Measurements from ENCODE around the gene SORCS2.
A peak's percentile ranks its signal among the peaks of the same experiment; 100 is the strongest.

Gene SORCS2

DNA sequence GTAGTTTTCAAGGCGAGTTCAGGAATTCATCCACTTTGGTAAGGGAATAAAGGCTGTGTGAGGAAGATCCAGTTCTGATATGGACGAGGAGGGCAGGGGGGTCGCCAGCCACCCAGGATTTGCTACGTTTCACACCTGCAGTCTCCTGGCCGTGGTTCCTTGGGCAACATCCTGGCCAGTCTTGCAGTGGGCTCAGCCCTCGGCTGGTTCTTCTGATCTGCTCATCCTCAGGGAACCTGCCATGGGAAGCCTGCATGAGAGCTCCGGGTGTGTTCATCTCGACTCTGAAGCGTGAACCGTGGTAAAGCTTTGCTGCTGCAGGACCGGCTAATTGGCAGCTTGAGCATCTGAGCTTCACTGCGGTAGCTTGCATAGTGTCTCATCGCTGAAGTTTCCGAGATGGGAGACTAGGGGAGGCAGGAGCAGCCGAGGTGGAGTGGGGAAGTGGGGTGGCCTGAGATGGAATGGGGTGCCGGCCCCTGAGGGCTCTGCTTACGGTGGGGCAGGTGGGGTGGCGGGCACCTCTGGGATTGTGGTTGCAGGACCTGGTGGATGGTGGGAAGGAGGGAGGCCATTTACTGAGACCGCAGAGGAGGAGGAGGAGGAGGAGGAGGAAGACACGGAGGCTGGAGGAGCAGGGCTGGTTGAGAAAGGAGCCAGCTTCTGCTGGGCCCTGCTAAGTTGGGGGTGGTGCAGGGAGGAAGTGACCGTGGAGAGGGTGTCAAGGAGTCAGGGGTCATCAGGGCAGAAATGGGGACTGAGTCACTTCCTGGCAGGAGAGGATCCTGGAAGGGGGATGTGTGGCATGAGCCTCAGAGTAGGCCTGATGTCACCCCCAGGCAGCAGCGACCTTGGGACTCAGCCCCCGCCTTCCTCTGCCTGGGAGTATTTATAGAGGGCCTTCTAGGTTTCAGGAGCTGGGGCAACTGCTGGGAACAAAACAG is 455.5 kb downstream of the SORCS2 start:
- no peak for DNase-seq

DNA sequence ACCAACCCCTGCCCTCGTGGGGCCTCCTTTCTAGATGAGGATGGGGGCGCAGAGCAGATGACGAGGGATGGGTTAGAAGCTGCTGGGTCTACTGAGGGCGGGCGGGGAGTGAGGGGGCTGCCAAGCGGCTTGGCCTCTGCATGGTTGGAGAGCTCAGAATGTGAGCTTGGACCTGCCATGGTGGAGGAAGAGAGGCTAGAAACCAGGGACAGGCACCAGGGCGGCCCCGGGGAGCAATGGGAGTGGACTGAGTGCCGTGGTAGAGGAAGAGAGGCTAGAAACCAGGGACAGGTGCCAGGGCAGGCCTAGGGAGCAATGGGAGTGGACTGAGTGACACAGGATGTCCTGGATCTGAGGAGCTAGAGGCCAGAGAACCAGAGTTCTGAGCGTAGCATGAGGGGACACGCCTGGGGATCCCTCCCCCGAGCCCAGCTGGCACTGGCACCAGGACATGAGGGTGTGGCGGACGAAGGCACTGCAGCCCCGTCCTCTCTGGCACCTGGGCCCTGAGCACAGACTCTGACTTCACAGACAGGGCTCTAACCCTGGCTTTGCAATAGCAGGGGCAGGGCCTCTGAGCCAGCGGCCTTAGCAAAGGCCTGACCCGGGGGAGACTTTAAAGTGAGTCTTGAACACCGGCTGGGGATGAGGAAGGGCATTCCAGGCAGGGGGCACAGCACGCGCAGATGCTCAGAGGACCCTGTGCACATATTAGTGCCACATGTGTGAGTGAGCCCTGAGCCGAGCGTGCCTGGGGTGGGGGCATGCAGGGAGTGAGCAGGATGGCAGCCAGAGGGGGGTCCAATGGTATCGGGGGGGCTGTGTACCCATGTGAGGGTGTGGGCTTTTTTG is 456.4 kb downstream of the SORCS2 start:
- DNase-seq: no peak

DNA sequence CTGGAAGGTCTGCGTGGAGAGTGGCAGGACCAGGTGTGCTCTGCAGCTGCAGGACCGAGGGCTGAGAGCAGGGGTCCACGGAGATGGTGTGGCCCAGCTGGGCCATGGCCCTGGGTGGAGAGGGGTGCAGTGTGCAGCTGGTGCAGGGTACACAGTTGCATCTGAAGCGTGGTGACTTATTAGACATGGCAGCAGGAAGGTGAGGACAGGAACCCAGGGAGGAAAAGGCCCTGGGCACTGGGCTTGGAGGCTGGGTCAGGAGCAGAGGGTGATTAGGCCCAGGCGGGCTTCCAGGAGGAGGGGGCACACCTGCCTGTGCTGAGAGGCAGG is 457.0 kb downstream of the SORCS2 start:
- DNase-seq: no peak

DNA sequence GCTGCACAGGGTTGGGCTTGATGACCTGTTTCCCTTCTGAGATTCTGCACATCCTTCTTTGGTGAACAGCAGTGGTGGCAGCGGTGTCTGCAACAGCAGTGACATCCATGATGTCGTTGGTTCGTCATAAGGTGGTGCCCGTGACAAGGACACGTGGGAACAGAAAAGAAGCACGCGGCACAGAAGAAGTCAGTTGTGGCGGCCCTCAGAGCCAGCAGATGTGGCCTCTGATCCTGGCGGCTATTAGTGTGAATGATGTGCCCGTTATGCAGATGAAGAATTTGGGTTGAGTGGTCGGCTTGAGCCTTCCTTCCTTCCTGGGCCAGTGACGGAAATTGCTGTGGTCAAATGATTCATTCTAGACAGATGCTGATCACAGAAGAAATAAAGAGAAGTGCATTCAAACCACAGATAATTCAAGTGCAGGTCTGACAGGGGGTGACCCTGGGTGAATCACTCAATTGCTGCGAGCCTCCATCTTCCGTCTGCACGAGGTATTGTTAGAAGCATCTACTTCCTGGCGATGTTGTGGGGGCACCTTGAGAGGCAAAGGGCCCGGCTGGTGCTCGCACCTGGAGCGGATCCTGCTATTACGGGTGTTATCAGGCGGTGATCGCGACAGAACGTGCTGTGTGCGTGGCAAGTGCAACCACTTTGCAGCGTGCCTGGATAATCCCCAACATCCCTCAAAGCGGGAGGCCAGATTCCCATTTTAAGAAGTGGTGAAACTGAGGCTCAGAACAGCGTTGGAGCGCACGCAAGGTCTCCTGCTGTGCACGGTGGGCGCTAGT is 457.6 kb downstream of the SORCS2 start:
- peak; percentile 13 for DNase-seq

DNA sequence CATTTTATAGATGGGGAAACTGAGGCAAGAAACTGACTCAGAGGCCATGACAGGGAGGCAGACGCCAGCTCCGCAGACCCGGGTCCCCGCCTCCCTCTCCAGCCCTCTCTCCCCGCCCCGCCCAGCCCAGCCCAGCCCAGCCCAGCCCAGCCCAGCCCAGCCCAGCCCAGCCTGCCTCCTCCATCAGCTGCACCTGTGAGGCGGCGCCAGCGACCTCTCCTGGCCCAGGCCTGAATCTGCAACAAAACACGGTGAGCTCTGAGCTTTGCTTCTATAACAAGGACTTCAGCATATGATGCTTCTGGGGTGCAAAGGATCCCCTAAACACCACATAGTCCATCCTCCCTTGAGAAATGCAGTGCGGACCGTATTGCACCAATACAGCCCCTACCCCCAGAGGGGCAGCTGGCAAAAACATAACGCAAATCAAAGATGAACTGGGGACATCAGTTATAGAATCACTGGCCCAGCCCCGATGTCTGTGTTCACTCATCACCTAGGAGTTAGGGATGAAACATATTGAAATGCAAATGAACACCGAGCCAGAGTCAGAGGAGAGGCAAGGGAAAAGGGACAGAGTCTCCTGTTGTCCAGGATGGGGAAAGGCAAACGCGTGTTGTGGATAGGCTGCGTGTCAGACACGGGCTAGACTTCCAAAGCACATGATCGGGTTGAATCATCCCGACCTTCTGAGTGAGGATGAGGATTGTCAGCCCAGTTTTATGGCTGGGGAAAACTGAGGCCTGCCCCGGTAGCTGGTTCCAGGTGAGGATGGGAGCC is 458.5 kb downstream of the SORCS2 start:
- no peak for DNase-seq

DNA sequence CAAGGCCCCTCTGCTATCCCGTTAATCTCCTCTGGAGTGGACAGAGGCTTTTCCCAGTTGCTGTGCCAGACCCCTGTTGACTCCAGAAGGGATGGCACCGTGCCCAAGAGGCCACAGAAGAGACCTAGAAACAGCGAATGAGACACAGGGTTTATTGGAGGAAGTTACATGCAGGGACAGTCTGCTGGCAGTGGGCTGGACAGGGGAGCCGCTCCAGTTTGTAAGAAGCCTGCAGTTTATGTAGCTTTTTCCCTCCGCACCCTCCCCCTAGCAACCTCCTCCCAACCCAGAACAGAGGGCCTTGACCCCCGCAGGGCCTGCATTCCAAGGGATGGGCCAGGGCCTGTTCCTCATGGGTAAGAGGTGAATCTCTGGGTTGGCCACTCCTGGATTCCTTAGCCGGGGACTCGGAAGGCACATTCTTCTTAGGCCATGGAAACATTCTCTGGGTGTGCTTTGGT is 459.2 kb downstream of the SORCS2 start:
- DNase-seq: no peak

DNA sequence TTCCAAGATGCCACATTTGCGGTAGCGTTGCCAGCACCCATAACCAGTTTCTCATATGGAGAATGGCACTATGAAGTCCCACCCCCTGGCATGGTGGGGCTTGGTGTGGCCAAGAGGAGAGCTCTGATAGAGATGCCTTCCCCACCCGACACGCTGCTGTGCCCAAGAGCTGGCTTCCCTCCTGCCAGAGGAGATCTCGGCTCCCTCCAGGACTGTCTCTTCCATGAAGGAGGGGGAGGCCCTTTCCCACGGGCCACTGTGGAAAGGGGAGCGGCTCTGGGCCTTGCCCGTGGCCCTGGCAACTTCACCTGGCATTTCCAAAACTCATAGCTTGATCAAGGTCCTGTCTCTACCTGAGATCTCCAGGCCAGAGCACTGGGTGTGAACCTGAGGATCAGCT is 459.7 kb downstream of the SORCS2 start:
- DNase-seq: no peak

DNA sequence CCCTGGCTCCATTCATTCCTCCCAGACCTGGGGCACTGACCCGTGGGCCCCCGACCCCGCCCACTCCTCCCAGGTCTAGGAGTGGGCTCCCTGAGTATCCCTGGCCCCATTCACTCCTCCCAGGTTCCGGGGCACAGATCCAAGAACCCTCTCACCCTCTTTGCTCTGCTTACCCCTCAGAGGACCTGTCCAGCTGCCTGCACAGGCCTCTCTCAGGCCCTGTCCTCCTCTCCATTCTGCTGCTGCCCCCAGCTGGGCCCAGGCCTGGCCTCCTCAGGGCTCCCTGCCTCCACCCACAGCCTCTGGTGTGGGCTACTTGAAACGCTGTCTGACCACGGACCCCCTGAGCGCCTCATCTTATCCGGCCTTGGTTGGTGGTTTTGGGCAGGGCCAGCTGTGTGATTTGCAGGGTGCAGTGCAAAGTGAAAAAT is 460.1 kb downstream of the SORCS2 start:
- DNase-seq: no peak

DNA sequence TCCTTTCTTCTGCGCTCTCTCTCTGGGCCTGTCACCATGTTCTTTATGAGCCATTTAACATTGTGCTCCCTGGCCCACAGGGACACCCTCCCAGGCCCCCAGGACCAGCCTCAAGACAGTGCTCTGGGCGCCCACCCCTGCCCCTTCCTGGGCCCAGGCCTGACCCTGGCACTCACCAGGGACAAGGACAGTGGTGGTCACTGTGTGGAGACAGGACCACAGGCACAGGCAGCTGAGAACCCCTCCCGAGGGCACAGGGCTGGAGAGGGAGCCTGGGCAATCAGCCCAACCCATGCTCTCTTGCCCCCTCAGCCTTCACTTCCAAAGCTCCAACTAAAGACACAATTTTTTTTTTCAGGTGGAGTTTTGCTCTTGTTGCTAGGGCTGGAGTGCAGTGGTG is 460.6 kb downstream of the SORCS2 start:
- no peak for DNase-seq

DNA sequence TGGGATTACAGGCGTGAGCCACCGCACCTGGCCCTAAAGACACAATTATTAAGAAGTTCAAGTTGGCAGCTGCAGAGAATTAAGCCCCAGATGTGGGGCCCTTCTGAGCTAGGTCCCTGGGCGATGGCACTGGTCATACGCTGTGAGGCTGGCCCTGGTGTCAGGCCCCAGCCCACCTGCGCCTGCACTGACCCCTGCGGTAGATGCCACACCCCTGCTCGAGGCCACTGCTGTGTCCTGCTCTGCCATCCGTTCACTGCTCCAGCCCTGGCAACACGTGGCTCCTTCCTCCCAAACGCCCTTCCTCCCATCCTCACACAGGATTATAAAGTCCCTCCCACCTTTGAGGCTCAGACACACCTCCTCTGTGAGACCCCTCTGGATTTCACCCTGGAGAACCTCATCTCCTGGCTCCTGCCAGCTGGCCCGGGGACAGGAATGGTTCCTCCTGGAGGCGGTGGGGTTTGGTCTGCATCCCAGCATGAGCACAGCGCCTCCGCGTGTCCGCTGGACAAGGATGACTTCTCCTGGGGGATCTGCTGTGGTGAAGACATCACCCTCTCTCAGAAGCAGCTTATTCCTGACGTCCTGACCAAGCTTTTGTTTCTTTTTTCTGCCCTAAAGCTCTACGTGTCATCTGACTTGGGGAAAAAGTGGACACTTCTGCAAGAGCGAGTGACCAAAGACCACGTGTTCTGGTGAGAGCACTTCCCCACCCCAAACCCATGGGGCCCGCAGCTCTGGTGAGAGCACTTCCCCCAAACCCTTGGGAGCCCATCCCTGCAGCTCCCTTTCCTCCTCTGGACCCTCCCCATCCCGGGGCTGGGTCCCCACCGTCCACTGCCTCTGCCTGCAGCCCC is 461.4 kb downstream of the SORCS2 start:
- no peak for DNase-seq

DNA sequence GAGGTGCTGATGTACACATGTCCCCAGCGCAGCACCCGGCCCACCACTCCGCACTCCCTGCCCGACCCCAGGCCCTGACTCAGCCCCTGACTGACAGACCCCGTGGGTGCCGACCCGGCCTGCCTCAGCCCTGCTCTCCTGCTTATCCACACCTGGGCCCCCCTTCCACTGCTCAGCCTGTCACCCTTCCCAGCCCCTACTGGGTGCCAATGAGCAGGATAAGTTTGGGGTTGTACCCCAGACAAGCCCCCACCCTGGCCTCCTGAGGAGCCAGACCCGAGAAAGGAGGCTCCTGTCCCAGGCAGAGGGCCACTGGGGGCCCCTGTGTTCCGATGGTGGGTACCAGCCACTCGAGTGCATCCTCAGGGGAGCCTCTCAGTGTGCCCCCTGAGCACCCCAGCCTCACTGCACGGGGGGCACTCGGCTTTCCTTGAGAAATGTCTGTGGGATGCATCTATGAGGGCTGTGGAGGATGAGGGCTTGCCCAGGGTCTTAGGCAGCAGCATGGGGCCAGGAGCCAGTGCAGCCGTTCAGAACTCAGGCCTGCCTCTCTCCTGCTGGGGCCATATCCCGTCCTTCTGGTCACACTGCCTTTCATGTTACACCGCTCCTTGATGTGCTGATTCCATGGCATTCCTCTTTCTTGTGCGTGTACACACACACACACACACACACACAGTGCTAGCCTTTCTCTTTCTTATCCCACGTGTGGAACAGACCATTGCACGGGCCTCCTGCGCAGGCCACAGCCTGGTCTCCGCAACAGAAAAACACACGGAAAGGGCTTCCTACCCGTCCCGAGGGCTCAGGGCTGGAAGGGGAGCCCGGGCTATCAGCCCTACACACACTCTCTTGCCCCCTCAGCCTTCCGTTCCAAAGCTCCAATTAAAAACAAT is 462.5 kb downstream of the SORCS2 start:
- DNase-seq: no peak

DNA sequence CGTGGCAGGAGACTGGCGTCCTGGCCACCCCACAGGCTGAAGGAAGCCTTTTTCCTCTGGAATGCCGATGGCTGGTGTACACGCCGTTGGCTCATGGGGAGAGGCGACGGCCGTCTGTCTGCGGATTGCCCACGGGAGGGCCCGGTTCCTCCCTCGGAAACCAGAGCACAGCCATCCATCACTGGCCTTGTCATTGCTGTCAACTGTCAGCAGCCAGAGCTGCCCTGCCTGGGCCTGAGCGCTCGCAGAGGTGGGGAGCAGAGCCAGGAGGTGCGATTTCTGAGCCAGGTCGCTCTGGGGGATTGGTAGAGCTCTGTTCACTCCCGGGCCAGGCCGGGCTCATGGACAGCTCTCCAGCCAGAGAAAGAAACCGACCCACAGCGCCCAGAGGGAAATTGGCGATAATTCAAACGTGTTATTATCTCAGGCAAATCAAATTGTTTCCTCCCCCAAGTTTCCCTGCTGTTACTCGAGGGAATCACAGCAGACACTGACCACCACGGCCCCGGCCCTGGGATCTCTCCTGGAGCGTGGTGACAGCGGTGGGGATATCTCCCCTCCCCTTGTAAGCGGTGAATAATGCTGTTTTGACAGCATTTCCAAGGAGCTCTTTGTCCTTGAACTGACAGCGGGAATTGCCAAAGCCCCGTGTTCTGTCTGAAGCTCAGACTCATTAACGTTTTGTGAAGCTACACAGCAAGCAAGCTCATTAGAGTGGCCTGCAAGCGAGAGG is 463.3 kb downstream of the SORCS2 start:
- no peak for DNase-seq

DNA sequence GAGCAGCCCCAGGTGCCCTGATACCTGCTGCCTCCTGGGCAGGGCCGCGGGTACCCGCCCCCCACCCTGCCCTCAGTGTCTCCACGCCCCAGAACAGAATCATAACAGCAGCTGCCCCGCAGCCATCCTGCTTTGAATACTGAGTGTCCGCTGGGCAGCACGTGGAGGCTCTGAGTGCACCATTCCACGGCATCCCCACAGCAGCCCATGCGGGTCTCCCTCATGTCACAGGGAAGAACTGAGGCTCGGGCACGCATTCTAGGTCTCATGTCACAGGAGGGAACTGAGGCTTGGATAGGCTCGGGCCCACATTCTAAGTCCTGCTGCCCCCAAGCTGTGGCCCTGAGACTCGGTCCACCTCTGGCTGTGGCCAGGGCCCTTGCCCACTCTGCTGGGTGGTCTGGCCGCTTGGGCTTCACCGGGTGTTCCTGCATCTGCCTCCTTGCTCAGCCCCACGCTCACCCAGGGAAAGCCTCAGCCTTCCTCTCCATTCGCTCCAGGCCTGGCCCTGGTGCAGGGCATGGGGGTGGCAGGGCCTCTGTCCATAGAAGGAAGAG is 464.0 kb downstream of the SORCS2 start:
- no peak for DNase-seq

DNA sequence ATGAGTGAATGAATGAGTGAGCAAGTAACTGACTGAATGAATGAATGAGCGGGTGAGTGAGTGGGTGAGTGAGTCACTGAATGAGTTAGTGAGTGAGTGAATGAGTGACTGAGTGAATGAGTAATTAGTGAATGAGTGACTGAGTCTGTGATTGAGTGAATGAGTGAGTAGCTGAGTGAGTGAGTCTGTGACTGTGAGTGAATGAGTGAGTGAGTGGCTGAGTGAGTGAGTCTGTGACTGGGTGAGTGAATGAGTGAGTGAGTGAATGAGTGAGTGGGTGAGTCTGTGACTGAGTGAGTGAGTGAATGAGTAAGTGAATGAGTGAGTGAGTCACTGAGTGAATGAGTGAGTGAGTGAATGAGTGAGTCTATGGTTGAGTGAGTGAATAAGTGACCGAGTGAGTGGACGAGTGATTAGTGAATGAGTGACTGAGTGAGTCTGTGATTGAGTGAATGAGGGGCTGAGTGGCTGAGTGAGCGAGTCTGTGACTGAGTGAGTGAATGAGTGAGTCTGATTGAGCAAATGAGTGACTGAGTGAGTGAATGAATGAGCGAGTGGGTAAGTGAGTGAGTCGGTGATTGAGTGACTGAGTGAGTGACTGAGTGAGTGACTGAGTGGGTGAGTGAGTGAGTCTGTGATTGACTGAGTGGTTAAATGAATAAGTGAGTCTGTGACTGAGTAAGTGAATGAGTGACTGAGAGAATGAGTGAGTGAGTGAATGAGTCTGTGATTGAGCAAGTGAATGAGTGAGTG is 465.4 kb downstream of the SORCS2 start:
- DNase-seq: no peak

DNA sequence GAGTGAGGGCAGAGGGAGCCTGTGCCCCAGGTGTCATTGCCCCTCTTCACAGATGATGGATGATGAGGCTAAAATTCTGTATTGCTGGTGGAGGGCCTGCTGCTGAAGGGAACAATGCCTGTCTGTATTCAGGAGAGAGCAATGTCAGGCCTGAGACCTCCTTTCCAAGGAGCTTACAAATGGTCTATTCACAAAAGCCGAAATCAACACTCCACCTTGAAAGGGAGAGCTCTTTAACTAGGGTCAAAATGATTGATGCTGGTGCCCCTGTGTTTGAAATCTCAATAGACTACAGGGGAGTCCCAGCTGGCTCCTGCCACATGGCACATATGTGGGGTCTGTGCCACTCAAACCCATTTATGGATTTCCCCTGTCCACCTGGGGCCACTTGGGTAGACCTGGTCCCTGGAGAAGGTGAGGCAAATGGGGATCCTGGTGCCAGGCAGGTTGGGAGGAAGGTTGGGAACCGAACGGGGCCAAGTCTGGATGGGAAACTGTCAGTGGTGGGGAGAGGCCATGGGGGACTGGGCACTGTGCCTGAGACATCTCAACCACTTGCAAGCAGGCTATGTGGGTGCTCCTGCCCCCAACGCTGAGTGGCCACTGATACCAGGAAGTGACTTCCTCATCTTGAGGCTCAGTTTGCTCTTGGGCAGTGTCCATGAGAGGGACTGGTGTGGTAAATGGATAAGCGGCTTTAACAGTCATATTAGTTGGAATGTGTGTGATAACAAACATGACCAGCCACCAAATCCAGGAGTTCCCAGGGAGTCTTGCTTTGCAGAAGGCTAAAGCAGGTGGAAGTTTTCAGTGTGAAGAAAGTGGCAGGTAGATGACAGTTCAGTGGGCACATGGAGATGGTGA is 466.2 kb downstream of the SORCS2 start:
- DNase-seq: no peak

DNA sequence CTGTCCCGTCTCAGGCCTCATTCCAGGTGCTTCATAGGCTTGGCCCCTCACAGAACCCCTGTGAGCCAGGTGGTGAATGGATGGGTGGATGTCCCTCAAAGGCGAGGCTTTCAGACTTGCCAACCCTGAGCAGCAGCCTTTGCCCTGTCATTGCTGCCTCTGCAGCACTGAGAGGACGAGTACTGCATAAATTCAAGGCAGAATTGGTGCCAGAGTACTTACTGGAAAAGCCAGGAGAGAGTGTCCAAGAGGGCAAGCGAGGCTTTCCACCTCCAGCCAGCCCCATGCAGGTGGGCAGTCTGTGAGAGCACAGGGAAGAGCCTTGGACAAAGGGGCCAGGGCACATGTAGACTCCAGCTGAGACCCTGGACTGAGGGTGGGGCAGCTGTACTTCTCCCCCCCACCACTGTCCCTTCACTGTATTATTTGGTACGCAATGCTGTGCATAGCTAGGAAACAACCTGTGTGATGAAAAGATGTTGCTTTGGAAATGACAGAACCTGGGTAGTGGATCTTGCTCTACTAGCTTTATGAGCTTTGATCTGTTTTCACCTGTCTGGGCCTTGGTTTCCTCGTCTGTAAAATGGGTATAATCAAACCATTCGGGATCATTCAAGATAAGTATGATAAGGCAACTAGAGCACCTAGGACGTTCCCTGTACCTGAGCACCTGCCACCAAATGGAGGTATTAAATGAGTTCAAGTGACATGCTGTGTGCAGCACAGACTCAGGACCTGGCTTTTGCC is 467.3 kb downstream of the SORCS2 start:
- DNase-seq: no peak

Measured in effector CD4-positive, alpha-beta T cell (primary cell).